ELF-1 (cell line): Measurements from ENCODE around the gene ALDH1B1.

Source experiments
- DNase-seq: peaks from one replicate; pipeline ENCODE4 v3.0.0-alpha.2; 2016; ENCODE audit warnings: low read depth, low spot score

Gene ALDH1B1

GRCh38 chr9:38392235-38393127 lies at the start of gene ALDH1B1:
Gene ALDH1B1 (plus strand): TSS chr9:38392702. CDS start chr9:38395749, 3,047 bp downstream.
- DNase-seq = peak; percentile 91

GRCh38 chr9:38343037-38343436 lies 49.5 kb upstream of the ALDH1B1 start:
- DNase-seq = no peak

- DNase-seq = no peak
Measured at GRCh38 chr9:38343552-38343951, 49.0 kb upstream of the ALDH1B1 start.

GRCh38 chr9:38344566-38345324 lies 47.8 kb upstream of the ALDH1B1 start:
- DNase-seq = no peak

- no peak for DNase-seq
Measured at GRCh38 chr9:38345851-38346755, 46.4 kb upstream of the ALDH1B1 start.

GRCh38 chr9:38346811-38347210 lies 45.7 kb upstream of the ALDH1B1 start:
- no peak for DNase-seq

GRCh38 chr9:38347271-38347671 lies 45.2 kb upstream of the ALDH1B1 start:
- no peak for DNase-seq

- no peak for DNase-seq
Measured at GRCh38 chr9:38347946-38348345, 44.6 kb upstream of the ALDH1B1 start.

- DNase-seq = no peak
Measured at GRCh38 chr9:38350529-38350928, 42.0 kb upstream of the ALDH1B1 start.

GRCh38 chr9:38352530-38353328 lies 39.8 kb upstream of the ALDH1B1 start:
- no peak for DNase-seq

- no peak for DNase-seq
Measured at GRCh38 chr9:38355115-38355514, 37.4 kb upstream of the ALDH1B1 start.

- no peak for DNase-seq
Measured at GRCh38 chr9:38355517-38356120, 36.9 kb upstream of the ALDH1B1 start.

- DNase-seq = no peak
Measured at GRCh38 chr9:38356851-38357250, 35.7 kb upstream of the ALDH1B1 start.

GRCh38 chr9:38357350-38358114 lies 35.0 kb upstream of the ALDH1B1 start:
- DNase-seq = no peak

GRCh38 chr9:38358390-38359296 lies 33.9 kb upstream of the ALDH1B1 start:
- no peak for DNase-seq

- DNase-seq = no peak
Measured at GRCh38 chr9:38359297-38359653, 33.2 kb upstream of the ALDH1B1 start.

GRCh38 chr9:38359689-38360385 lies 32.7 kb upstream of the ALDH1B1 start:
- DNase-seq = no peak

GRCh38 chr9:38360839-38361472 lies 31.5 kb upstream of the ALDH1B1 start:
- no peak for DNase-seq
